ENCODE measurements around the gene PLA2G4A.

Gene PLA2G4A

DNA sequence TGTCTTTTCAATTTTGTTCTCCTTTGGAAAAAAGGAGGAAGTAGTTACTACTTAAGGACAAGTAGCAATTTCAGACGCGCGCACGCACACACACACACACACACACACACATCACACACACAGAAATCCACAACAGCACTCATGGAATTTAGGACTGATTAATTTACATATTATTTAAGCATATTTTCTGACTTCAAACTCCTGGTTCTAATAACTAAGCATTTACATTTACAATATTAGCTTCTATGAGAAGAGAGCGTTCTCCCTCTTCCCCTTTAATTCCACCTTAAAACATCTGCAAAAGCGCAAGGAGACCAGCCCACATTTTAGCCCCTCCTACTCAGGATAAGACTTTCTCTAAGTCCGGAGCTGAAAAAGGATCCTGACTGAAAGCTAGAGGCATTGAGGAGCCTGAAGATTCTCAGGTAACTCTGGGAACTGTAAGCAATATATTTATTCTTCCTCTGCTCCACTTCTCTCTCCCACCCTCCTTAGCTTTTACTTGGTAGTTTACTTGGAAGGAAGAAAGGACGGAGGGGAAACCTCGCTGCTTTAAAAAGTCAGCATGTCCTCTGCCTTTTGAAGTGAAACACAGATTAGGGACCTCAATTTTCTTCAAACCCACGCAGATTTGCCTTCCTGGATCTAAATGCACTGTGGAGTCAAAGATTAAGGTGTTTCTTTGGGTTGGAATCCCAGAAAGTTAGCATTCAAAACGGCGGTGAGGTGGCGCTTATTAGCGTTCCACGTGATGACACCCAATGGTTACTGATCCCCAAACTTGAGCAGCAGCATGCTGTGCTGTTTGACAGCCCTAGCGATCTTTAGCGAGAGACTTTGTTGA lies at the start of gene PLA2G4A:
TSS of gene PLA2G4A (plus strand) at position 339 of the 844 bp plus-strand sequence. CDS start 25,406 bp downstream, outside the sequence.
- DNase-seq (ENCODE audit: low read depth in 4 of 4, low spot score in 1 of 4): no peak

DNA sequence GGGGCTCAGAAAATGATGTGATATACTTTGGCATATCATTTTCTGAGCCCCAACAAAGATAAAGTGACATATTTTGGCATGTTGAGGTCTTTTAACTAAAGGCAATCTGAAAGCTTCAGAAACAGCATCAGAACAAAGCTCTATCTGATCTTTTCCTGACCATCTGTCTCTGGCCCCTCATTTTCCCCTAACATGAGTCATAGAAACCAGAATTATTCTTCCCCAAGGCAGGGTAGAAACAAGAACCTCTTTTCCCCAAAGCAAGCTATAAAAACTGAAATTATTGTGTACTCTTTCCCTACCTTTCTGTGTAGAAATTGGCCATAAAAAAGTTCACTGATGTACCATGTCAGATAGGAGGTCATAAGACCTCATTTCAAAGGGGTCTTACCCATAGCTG lies 48.7 kb upstream of the PLA2G4A start:
- no peak for DNase-seq (ENCODE audit: low read depth in 4 of 4, low spot score in 1 of 4)

DNA sequence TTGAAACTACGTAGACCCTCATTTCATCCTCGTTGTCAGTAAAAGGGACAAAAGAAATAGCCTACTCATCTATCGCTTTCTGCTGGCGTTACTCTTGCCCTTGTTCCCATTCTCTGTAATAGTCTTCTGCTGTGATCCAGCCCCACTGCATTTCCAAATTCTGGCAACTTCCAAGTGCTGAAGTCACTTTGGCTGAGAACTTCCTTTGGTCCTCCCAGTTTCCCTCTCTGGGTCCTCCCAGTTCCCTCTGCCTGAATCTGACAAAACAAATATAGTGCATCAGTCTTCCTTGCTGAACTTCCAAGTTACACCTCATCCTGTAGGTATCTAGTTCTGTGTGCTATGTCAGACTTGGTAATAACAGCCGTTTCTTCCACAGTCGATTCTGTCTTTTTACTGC lies 47.0 kb upstream of the PLA2G4A start:
- no peak for DNase-seq (ENCODE audit: low read depth in 4 of 4, low spot score in 1 of 4)

DNA sequence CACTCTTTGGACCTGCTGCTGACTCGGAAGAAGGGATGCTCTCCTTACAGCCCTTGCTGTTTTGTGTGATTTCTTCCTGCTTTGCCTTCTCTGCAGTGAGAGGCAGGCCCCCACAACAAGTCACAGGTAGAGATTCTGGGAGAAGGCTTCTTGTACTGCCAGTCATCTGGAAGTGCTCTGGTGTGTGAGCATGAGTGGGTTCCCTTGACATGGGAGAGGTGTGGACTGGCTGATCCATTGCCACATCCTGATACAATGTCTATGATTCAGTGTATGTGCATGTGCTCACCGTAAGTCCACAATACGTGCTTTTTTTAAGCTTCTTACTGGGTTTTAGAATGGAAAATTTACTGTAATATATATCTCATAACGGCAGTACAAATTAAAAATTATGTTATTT lies 46.0 kb upstream of the PLA2G4A start:
- no peak for DNase-seq (ENCODE audit: low read depth in 4 of 4, low spot score in 1 of 4)

DNA sequence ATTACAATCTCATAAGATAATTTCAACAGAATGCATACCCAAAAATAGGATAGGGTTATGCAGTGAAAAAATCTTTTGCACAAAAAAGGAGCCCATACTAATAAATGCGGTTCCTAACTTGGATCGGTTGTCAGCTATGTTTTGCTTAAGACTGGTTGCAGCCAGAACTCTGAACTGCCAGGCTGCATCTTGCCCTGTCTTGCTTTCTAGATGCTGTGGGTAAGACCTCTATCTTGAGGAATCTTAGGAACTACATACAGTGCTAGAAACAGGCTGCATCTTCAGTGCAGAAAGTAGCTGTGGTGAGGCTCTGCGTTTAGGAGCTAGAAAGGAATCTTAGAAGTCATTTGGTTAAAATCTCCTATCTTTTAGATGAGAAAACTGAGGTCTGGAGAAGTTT lies 45.6 kb upstream of the PLA2G4A start:
- DNase-seq (ENCODE audit: low read depth in 4 of 4, low spot score in 1 of 4): no peak

DNA sequence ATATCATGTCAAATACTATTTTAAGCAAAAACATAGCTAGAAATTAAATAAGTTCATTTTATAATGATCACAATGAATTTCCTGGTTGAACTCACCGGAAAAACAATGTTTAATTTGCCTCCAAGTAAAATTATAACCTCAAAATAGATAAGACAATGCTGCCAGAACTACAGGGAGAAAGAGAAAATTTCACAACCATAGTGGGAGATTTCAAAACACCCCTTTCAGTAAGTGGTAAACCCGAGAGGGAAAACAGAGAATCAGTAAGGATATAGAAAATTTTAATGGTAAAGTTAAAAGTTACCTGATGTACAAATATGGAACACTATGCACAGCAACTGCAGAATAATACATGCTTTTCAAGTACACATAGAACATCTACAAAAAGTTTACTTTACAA lies 43.2 kb upstream of the PLA2G4A start:
- no peak for DNase-seq (ENCODE audit: low read depth in 4 of 4, low spot score in 1 of 4)

DNA sequence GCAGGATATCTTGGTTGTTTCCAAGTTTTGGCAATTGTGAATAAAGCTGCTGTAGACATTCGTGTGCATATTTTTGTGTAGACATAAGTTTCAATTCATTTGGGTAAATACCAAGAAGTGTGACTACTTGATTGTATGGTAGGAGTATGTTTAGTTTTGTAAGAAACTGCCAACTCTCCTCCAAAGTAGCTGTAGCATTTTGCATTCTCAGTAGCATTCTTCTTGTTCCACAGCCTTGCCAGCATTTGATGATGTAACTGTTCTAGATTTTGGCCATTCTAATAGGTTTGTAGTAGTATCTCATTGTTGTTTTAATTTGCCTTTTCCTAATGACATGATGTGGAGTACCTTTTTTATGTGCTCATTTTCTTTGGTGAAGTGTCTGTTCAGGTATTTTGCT lies 38.6 kb upstream of the PLA2G4A start:
- DNase-seq (ENCODE audit: low read depth in 4 of 4, low spot score in 1 of 4): no peak

DNA sequence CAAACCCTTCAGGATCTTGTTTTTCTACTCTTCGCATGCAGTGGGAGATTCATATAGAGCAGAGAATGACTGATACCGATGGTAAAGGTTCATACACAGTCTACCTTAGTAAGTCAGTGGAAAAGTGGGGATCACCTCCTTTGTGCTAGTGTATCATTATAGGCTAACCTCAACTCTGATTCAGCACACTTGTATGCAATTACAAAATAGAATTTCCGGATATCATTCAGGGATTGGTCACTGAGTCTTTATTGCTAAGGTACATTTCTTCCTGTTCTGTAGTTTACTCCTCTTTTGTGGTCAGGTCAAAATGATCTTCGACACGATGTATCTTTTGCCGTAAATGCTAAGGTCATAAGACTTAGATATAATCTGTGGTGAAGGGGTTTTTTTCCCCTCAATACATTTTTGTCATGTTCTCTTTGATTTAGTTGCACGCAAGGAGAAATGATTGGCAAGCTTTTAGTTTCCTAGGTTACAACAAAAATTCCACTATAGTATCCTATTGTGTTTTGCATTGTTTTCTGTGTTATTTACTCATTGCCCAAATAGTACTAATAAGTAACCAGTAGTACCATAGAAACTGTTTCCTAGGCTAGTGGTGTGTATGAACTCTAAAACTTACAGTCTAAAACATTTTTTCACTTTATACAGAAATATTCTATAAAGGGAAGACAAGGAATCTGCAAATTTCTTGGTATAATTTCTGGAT lies 35.7 kb upstream of the PLA2G4A start:
- no peak for DNase-seq (ENCODE audit: low read depth in 4 of 4, low spot score in 1 of 4)

DNA sequence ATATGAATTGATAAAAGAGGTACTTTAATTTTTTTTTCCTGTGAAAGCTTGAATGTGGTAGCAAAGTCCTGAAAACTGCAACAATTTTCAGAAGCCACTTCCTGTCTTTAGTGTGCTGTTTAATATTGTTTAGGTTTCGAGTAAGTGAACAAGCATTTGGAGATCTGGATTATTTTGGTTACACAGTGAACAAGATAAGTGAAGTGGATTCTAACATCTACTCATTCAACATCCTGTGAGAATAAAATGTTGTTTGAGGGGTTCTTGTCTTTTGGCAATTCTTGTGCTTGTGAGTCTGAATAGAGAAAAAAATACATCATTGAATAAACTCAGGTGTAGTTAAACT lies 35.2 kb upstream of the PLA2G4A start:
- no peak for DNase-seq (ENCODE audit: low read depth in 4 of 4, low spot score in 1 of 4)

DNA sequence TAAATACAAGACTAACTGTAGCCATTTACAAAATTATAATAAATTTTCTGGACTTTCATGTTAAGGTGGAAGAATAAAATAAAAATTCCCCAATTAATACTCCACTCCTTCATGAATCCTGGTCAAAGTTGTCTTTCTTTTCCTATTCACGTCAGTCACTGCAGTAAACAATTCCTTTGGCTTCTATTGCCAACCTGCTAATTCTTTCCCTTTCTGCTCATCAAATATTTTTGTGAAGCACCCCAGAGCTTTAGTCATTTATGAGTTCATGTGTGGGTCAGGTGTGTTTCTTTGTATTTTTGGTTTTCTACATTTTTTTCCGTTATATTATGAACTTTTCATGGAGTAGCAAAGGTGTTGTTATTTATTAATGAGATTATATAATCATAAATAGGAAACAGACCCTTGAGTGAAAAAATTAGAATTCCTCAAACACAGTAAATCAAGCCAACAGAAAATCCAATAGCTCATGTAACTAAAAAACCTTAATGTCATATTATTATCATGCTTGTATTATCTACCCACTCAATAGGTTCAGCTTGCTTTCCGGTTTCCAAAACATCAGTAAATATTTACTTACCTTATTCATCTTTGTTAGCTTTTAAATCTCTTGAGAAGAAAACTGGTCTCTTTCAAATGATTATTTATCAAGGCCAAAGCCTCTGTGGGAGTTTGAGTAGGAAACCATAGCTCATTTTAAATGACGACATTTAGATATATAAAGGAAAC lies 29.6 kb upstream of the PLA2G4A start:
- DNase-seq (ENCODE audit: low read depth in 4 of 4, low spot score in 1 of 4): no peak

DNA sequence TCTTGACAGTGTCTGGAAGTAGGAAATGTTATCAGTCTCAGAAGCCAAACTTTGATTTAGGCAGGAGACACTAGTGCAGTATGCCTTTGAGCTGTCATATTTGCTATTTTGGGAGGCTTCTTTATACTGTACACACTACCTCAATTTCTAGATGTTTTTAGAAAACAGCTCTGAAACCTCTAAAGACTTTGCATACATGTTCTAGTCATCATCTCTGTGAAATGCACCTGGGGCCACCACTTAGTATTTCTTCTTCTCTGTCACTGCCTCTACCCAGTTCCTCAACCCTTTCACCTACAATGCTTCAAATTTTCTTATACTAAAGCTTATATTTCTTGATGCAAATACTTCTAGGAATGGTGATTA lies 29.1 kb upstream of the PLA2G4A start:
- DNase-seq (ENCODE audit: low read depth in 4 of 4, low spot score in 1 of 4): no peak

DNA sequence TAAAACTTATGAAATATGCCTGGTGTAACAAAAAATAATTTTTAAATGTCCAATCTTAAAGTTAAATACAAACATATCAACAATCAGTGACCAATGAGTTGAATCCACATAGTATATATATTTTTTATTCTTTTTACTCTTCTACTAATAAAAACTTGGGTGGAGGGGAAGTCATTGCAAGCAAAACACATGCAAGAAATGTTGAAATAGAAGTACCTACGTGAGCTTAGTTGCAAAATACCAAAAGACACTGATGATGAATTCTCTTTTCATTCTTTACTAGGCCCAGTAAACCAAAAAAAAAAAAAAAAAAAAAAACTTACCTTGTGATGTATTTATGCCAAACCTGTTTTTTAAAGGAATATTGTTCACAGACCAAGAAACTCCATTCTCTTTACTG lies 26.4 kb upstream of the PLA2G4A start:
- DNase-seq (ENCODE audit: low read depth in 4 of 4, low spot score in 1 of 4): no peak

DNA sequence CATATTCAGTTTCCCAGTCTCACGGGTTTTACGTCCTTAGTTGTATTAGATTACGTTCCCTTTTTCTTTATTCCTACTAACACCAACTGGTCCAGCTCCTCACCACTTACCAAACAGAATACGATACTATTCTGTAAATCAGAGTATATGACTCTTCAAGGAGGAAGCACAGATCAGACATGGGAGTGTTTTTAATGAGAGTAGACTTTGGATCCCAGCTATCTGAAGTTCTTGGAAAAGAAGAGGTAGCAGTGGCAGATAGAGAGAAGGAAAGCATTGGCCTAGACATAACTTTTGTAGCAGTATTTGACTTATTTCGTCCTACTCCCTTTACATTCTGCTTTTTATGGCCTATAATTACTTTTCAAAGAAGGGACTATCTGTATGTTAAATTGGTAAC lies 24.1 kb upstream of the PLA2G4A start:
- no peak for DNase-seq (ENCODE audit: low read depth in 4 of 4, low spot score in 1 of 4)

DNA sequence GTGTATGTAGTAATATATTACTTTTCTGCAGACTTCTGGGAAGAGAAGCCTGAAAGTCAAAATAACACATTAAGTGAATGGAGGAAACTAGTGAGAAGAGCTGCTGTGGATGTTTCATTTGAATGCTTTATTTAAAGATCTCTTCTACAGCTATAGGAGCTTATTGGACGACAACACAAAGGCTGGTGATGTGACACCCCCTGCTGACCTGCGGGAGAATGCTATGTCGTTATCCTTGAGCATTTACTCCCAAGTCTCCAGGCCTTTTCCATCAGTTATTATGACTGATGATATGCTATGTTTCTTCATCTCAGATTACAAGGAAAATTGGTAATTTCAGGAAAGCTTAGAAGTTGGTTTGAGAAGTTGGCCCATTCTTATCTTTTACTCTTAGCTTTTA lies 22.3 kb upstream of the PLA2G4A start:
- no peak for DNase-seq (ENCODE audit: low read depth in 4 of 4, low spot score in 1 of 4)

DNA sequence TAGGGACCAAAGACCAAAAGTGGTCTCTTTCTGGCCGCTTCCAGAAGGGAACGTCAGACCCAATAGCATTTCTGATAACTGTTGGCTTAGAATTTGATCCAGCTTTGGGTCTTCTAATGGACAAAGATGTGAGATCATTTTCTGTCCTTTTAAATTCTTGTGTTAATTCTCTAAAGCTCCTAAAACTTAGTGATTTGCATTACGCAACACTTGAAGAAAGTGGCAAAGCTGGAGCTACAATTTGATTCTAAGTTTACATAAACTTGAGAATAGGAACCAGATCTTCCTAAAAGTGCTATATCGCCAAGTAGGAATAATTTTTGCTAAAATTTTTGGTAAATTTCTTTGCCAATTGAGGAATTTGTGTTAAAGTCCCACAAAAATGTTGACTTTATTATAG lies 21.6 kb upstream of the PLA2G4A start:
- no peak for DNase-seq (ENCODE audit: low read depth in 4 of 4, low spot score in 1 of 4)

DNA sequence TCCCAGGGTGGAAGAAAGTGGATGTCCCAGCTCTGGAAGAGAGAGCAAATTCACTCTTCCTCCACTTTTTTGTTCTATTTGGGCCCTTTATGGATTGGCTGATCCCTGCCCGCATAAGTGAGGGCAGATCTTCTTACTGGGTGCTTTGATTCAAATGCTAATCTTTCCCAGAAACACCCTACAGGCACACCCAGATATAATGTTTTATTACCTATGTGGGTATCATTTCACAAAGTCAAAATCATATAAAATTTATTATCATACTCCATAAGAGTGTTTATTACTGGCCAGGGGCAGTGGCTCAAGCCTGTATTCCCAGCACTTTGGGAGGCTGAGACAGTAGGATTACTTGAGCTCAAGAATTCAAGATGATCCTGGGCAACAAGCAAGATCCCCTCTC lies 16.9 kb upstream of the PLA2G4A start:
- DNase-seq (ENCODE audit: low read depth in 4 of 4, low spot score in 1 of 4): no peak

DNA sequence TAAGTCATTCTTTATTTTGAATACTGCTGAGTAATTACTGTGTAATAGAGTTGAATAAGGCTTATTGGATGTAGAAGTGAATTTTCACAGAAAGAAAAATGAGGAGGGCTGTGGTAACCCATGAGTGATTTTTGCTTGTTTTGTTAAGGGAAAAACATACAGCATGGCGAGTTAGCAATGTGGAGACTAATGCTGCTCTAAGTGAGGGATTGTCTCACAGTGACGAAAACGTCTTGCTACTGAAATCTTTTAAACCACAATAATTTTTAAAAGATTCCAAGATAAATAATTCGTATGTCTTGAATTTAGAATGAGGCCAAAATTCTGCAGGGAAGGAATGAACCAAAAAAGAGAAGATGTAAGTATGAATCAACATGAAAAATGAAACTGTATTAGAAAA lies 16.2 kb upstream of the PLA2G4A start:
- no peak for DNase-seq (ENCODE audit: low read depth in 4 of 4, low spot score in 1 of 4)

DNA sequence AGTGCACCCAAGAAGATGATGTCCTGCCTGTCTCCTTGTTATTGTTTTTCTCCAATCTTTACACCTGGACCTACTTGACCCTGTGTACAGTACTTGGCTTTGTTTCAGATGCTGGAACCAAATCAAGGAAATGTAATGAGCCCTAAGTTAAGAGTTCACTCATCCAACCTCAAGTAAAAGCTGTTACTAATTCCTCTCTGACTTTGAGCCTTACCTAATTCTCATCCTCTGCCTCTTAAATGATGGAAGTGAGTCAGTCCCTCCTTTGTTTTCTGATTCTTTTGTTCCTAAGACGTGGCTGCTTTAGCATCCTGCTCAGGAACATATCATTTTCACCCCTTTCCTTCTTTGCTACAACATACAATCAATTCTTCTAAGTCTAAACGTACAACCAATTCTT lies 15.3 kb upstream of the PLA2G4A start:
- DNase-seq (ENCODE audit: low read depth in 4 of 4, low spot score in 1 of 4): no peak

DNA sequence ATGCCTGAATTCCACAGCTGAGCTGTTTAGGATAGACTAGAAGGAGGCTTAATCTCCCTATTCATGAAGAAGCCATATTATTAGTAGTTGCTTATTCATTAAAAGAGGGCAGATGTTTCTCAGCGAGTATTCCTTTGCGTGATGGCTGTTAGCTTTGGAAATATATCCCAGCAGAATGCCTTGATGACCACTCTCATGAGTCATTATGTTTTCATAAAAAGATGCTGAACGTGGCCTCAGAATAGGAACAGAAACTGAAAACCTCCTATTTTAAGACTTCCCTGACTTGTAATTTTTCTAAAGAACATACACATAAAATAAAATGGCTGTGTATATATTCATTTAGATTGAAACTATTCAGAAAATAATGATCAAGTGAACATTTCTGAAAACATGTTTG lies 9.6 kb upstream of the PLA2G4A start:
- no peak for DNase-seq (ENCODE audit: low read depth in 4 of 4, low spot score in 1 of 4)

DNA sequence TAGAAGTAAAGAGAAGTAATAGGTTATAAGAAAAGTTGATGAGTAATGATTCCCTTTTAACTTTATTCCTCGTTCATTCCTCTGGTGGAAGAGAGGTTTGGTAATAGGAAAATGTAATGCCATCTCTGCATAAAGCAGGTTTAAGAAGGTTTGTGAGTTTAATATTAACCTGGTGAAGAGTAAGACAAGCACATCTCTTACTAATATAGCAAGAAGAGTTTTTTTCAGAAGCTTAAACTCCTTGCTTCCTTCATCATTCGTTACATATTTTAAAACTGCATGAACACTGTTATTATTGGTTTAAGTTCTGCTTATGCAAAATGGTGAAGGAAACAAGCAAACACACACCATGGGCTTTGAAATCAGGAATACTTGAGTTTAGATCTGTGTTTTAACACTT lies 9.2 kb upstream of the PLA2G4A start:
- DNase-seq (ENCODE audit: low read depth in 4 of 4, low spot score in 1 of 4): no peak

DNA sequence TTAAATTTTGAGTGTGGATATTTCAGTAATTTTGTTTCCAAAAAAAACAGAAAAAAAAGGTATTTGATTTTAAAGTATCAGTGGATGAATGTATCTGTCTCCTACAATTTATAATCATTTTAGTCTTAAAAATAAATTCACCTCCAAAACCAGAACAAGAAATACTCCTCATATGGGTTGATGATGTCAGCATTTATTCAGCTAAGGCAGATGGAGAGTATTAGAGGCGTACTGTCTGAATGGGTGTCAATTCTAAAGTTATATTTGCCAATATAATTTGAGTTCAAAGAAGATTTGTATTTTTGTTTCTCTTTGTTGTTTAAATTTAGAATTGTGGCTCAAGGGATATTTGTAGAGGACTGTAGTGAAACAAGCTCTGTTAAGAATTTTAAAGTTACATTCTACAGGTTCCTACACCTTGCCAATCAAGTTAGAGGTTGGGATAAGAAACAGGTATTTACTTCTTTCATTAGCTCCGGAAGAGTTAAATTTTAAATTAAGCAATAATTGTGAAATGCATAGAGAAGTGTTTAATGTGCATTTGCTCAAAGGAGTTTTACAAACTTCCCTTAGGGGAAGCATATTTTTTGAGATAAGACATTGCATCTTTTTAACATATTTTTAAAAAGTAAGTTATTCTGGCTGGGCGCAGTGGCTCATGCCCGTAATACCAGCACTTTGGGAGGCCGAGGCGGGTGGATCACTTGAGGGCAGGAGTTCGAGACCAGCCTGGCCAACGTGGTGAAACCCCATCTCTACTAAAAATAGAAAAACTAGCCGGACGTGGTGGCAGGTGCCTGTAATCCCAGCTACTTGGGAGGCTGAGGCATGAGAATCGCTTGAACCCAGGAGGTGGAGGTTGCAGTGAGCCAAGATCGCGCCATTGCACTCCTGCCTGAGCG lies 1.2 kb downstream of the PLA2G4A start:
- DNase-seq (ENCODE audit: low read depth in 4 of 4, low spot score in 1 of 4): no peak
